ENCODE measurements around the gene CACNA2D3. TPM values are rescaled to one million over a fixed set of nuclear protein-coding genes. Genes with fewer than 3 reads are reported as not detected.
A peak's percentile ranks its signal among the peaks of the same experiment; 100 is the strongest.

CACNA2D3 gene
- total RNA-seq, 1 experiment from 2014 or later, result 1.6 TPM

DNA sequence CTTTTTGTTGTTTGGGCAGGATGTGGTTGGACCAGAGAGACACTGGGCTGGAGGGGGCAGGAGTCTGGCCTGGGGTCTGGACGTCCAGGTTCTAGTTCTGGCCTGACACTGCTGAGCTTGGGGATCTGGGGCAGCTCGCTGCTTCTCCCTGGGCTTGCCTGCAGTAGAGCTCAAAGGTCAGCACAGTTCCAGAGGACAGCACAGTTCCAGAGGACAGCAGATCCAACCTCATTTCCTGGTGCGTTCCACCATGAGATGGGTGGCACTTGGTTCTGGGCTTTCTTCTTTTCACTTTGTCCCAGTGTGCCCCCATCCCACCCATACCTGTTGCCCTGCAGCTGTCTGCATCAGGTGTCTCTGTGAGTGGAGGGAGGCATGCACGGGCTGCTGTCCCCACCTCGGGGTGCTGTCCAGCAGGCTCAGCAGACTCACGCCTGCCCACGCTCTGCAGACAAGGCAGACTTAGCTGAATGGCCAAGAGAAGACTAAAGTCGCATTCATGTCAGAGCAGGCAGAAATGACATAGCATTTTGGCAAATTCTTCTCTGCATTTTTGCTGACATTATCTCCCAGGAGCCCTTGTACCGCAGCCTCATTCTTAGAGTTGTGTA is 16.7 kb downstream of the CACNA2D3 start:
- Histone ChIP-seq H3K4me3 (ENCODE audit: insufficient read depth, low read depth, low read length) (no peak overlapping the region), H3K36me3 (replicated peaks; ENCODE audit: control insufficient read depth, insufficient read depth, low read length) (no peaks in the 10 kb centered on the region), H3K27me3 (ENCODE audit: control insufficient read depth, insufficient read depth, low read length) (no peaks in the 10 kb centered on the region)
- DNase-seq, result no peak

DNA sequence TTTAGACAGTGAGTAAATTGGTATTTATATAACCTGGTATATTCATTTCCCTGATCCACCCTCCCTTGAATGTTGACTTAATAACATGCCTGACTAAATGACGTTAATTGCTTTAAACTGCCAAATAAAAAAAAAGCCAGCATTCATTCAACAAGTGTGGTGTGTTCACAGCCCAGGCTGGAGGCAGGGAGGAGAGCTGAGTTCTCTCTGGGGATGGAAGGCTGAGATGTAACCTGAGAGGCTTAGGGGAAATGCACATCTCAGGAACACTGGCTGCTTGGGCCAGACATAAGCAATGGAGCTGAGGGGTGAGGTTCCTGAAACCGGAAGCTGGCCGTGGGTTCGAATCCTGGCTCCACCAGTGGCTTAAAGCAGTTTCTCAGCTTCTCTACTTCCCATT is 17.3 kb downstream of the CACNA2D3 start:
- Histone ChIP-seq H3K36me3 (replicated peaks; ENCODE audit: control insufficient read depth, insufficient read depth, low read length) (no peaks in the 10 kb centered on the region), H3K4me3 (ENCODE audit: insufficient read depth, low read depth, low read length) (no peak overlapping the region), H3K27me3 (ENCODE audit: control insufficient read depth, insufficient read depth, low read length) (no peaks in the 10 kb centered on the region)
- no peak for DNase-seq

DNA sequence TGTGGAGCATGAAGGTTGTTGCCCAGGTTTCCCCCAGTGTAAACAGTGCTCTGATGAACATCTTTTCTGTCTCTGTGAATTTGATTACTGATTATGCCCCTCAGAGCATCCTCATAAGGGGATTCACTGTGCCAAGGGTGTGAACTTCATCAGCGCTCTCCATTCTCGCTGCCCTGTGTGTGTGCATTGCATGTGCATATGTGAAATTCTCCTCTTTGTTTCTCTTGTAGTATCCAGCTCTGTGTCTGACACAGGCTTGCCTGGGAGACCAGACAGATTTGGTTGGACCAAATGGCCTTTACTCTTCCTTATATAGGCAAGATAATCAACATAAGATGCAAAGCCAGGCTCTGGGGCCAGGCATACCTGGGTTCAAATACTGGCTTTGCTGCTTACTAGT is 21.9 kb downstream of the CACNA2D3 start:
- Histone ChIP-seq H3K4me3 (ENCODE audit: insufficient read depth, low read depth, low read length) (no peak overlapping the region), H3K36me3 (replicated peaks; ENCODE audit: control insufficient read depth, insufficient read depth, low read length) (no peaks in the 10 kb centered on the region), H3K27me3 (ENCODE audit: control insufficient read depth, insufficient read depth, low read length) (no peaks in the 10 kb centered on the region)
- no peak for DNase-seq

DNA sequence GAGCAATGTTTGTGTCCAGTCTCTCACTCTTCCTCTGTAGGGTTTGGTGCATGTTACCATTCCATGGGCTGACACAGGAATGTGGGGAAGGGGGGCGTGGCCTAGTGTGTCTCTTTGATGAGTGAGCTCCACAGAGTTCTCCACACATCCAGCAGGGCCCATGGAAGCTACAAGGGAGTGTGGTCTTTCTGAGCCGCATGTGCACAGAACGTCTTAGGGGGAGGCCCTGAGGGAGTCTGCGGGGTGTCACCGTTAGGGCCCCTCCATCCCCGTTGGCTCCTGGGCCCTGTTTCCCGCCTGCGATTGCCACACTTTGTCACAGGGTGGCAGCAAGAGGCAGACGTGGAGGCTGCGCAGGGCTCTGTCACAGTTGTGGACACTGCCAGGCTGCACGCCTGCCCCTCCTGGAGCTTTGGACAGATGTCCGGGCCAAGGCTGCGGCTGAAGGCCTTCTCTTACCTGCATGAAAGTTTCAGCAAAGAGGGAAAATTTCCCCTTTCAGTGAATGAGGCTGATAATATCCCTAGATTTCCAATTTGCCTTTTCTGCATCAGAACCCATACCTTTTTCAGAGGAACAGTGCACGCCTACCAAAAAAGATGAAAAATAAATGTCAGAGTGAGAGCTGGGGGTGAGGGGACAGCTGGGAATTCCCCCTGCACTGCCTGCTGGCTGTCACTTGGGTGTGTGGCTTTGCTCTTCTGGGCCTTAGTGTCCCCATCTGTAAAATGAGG is 24.3 kb downstream of the CACNA2D3 start:
- Histone ChIP-seq H3K36me3 (replicated peaks; ENCODE audit: control insufficient read depth, insufficient read depth, low read length) (no peaks in the 10 kb centered on the region), H3K27me3 (ENCODE audit: control insufficient read depth, insufficient read depth, low read length) (no peaks in the 10 kb centered on the region), H3K4me3 (ENCODE audit: insufficient read depth, low read depth, low read length) (no peak overlapping the region)
- peak; percentile 86 for DNase-seq

DNA sequence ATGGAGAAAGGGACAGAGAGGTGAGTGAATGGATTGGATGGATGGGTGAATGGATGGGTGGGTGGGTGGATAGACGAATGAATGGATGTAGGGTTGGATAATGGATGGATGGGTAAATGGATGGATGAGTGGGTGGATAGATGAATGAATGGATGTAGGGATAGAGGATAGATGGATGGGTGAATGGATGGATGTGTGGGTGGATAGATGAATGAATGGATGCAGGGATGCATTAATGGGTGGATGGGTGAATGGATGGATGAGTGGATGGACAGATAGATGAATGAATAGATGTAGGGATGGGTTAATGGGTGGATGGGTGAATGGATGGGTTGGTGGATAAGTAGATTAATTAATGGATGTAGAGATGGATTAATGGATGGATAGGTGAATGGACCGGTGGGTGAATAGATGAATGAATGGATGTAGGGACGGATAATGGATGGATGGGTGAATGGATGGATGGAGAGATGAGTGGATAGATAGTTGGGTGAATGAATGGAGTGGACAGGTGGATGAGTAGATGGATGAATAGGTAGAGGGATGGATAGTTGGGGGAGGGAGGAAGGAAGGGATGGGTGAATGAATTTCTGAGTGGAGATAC is 28.6 kb downstream of the CACNA2D3 start:
- H3K4me3 ChIP-seq (ENCODE audit: insufficient read depth, low read depth, low read length), result no peak overlapping the region
- H3K27me3 ChIP-seq (ENCODE audit: control insufficient read depth, insufficient read depth, low read length), result no peaks in the 10 kb centered on the region
- H3K36me3 ChIP-seq (replicated peaks; ENCODE audit: control insufficient read depth, insufficient read depth, low read length), result no peaks in the 10 kb centered on the region
- no peak for DNase-seq

DNA sequence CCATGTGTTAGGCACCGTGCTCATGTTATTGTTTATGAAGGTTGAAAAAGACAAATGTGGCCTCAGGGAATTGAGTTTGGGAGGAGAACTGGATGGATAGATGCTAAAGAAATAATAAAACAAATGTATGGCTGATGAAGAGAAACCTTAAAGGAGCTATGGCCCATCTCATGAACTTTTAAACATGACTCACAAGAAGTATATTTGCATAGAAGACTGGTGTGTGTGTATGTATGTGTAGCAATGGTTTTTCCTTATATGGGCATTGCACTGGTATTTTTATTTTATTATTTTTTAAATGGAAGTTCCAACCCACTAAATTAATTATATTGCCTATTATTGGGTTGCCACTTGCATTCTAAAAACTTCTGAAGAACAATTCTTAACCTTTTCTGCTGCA is 31.1 kb downstream of the CACNA2D3 start:
- no peak overlapping the region for H3K4me3 ChIP-seq (ENCODE audit: insufficient read depth, low read depth, low read length)
- H3K36me3 ChIP-seq (replicated peaks; ENCODE audit: control insufficient read depth, insufficient read depth, low read length), result no peaks in the 10 kb centered on the region
- no peak for DNase-seq
- no peaks in the 10 kb centered on the region for H3K27me3 ChIP-seq (ENCODE audit: control insufficient read depth, insufficient read depth, low read length)

DNA sequence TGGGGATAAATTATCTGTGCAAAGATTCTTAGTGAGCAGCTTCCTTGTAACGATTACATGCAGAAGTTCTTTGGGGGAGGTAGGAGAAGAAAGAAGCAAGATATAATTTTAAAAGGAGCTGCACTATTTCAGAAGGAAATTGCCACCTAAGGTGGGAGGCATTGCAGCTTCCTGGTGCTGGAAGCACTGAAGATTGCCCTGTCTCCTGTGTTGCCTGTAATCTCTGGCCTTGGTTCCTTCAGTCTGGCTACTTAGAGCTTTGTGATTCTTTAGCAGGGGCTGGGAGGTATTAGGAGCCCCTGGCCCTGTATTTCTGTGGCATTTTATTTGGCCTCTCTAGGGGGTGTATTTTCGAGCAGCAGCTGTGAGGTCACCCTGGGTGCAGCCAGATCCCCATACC is 35.5 kb downstream of the CACNA2D3 start:
- DNase-seq, result no peak
- Histone ChIP-seq H3K27me3 (ENCODE audit: control insufficient read depth, insufficient read depth, low read length) (no peaks in the 10 kb centered on the region), H3K36me3 (replicated peaks; ENCODE audit: control insufficient read depth, insufficient read depth, low read length) (no peaks in the 10 kb centered on the region), H3K4me3 (ENCODE audit: insufficient read depth, low read depth, low read length) (no peak overlapping the region)

DNA sequence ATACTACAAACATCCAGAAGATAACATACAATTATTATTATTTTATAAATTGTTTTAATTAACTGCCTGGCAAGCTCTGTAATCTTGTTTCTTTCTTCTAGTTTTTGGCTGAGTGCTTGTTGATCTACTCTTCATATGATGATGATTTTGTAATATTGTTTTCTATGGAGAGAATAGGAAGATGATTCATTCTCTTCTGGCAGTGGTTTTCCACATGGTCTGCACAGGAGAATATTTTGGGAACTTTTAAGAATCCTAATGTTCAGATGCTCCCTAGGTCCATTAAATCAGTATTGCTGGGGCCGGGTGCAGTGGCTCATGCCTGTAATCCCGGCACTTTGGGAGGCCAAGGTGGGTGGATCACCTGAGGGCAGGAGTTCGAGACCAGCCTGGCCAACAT is 37.6 kb downstream of the CACNA2D3 start:
- Histone ChIP-seq H3K36me3 (replicated peaks; ENCODE audit: control insufficient read depth, insufficient read depth, low read length) (no peaks in the 10 kb centered on the region), H3K27me3 (ENCODE audit: control insufficient read depth, insufficient read depth, low read length) (no peaks in the 10 kb centered on the region), H3K4me3 (ENCODE audit: insufficient read depth, low read depth, low read length) (no peak overlapping the region)
- DNase-seq, result no peak

DNA sequence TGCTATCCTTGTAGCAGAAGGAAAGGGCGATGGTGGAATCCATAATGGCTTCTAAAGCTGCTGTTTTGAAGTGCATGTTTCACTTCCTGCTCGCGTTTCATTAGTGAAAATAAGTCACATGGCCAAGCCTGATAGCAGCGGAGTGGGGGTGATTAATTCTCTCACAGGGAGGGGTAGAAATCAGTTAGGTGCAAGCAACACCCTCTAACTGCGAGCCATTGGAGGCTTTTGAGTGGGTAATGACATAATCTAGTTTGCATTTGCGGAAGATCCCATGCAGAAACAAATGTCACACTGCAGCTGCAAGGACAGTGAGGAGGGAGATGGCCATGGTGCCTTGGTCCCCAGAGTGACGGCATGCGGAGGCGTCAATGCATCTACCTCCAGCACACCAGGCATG is 41.1 kb downstream of the CACNA2D3 start:
- Histone ChIP-seq H3K36me3 (replicated peaks; ENCODE audit: control insufficient read depth, insufficient read depth, low read length) (no peaks in the 10 kb centered on the region), H3K4me3 (ENCODE audit: insufficient read depth, low read depth, low read length) (no peak overlapping the region)
- DNase-seq, result no peak

DNA sequence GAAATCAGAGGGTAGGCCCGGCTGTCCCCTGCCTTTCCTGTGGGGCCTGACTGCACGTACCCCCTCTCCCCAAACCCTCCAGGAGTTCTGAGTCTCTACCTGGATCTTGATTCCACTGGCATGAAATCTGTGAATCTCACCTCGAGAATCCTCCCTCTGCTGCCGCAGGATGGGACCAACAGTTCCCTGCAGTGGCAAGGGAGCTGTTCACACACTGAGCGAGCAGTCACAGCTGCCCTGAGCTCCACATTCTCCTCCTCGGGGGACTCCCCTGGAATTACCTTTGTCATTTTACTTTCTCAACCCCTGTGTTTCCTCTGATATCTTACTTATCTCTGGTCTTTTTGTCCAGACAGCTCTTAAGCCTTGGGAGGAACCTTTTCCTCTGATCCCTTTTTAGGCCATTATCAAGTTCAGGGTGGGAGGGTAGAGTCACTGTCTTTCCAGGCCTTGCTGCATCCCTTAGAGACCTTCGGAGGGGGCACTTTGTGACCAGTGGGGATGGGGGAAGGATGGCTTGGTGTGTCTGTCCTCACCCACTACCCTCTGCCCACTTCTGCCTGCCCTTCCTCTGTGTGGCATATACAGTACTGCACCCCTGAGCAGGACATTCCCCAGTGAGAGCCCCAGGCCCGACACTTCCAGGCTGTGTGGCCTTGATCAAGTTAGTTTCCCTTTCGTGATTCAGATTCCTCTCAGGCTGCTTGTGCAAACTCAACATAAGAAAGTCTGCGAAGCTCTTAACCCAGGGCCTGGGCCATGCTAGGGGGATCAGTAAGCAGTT is 42.0 kb downstream of the CACNA2D3 start:
- no peaks in the 10 kb centered on the region for H3K36me3 ChIP-seq (replicated peaks; ENCODE audit: control insufficient read depth, insufficient read depth, low read length)
- H3K27me3 ChIP-seq (ENCODE audit: control insufficient read depth, insufficient read depth, low read length), result no peaks in the 10 kb centered on the region
- no peak overlapping the region for H3K4me3 ChIP-seq (ENCODE audit: insufficient read depth, low read depth, low read length)
- no peak for DNase-seq

More for the DNA sequence above, 41.1 kb downstream of the CACNA2D3 start:
- no peaks in the 10 kb centered on the region for H3K27me3 ChIP-seq (ENCODE audit: control insufficient read depth, insufficient read depth, low read length)

DNA sequence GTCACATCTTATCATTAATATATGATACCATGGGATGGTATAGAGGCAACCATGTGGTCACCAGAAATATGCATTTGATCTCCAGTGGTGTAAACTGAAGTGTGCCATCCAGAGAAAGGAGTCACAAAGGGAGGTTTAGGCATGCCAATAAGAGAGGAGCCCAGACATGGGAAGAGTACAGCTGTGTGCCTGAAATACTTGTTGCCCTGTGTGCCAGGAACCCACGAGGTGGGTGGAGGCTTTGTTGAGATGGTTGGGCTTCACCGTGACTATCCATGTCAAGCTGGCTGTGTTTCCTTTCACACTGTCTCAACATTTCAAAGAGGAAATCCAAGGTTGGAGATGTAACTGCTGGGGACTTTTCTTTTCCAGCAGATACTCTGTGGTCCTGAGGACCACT is 43.5 kb downstream of the CACNA2D3 start:
- DNase-seq, result no peak
- no peak overlapping the region for H3K4me3 ChIP-seq (ENCODE audit: insufficient read depth, low read depth, low read length)
- H3K36me3 ChIP-seq (replicated peaks; ENCODE audit: control insufficient read depth, insufficient read depth, low read length), result no peaks in the 10 kb centered on the region
- H3K27me3 ChIP-seq (ENCODE audit: control insufficient read depth, insufficient read depth, low read length), result no peaks in the 10 kb centered on the region

DNA sequence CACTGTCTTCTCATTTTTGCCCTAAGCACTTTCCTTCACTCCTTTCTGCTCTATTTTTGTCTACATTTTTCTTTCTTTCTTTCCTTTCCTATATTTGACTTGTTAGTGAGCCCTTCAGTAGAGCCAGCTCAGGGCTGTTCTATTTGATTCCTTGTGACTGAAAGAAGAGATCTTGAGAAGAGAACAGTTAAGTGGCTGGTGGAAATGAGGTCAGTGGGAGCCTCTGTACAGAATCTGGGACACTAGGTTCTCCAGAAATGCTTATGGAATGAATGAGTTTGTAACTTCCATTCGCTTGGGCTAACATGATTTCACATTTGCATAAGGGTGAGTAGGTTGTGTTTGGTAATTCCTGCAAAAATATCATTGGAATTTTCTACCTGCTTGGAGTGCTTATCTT is 45.6 kb downstream of the CACNA2D3 start:
- no peaks in the 10 kb centered on the region for H3K36me3 ChIP-seq (replicated peaks; ENCODE audit: control insufficient read depth, insufficient read depth, low read length)
- no peak overlapping the region for H3K4me3 ChIP-seq (ENCODE audit: insufficient read depth, low read depth, low read length)
- H3K27me3 ChIP-seq (ENCODE audit: control insufficient read depth, insufficient read depth, low read length), result no peaks in the 10 kb centered on the region
- DNase-seq, result no peak

DNA sequence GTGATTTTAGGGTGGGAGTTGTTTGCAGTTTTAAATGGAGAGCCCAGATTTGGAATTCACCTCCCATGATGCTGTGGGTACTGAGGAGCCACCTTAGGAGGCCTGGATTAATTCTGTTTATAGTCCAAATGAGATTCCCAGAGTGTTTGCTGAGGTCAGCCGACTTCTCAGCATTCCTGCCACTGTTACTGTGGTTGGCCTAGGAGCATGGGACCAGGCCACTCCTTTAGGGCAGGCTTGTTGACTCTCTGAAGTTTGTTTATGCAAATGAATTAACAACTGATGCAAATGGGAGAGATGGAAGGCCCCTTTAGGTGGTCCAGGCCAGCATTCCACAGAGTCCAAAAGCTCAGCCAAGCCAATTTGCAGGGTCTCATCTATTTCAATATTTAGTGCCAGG is 46.1 kb downstream of the CACNA2D3 start:
- H3K36me3 ChIP-seq (replicated peaks; ENCODE audit: control insufficient read depth, insufficient read depth, low read length), result no peaks in the 10 kb centered on the region
- H3K27me3 ChIP-seq (ENCODE audit: control insufficient read depth, insufficient read depth, low read length), result no peaks in the 10 kb centered on the region
- peak; percentile 42 for DNase-seq
- H3K4me3 ChIP-seq (ENCODE audit: insufficient read depth, low read depth, low read length), result no peak overlapping the region

DNA sequence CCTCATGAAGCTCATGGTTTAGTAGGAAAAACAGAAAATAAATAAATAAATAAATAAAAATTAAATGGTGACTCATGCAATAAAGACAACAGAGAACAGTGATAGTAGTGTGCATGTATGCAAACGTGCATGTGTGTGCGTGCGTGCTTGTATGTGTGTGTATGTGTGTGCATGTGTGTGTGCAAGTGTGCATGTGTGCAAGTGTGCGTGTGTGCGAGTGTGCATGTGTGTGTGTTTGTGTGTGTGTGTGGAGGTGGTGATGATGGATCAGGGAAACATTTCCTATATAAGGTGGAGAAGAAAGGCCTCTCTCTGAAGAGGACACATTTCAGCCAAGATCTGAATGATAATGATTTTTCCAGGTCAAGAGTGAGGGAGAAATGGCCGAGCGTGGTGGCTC is 47.2 kb downstream of the CACNA2D3 start:
- Histone ChIP-seq H3K4me3 (ENCODE audit: insufficient read depth, low read depth, low read length) (no peak overlapping the region), H3K36me3 (replicated peaks; ENCODE audit: control insufficient read depth, insufficient read depth, low read length) (no peaks in the 10 kb centered on the region), H3K27me3 (ENCODE audit: control insufficient read depth, insufficient read depth, low read length) (no peaks in the 10 kb centered on the region)
- no peak for DNase-seq

DNA sequence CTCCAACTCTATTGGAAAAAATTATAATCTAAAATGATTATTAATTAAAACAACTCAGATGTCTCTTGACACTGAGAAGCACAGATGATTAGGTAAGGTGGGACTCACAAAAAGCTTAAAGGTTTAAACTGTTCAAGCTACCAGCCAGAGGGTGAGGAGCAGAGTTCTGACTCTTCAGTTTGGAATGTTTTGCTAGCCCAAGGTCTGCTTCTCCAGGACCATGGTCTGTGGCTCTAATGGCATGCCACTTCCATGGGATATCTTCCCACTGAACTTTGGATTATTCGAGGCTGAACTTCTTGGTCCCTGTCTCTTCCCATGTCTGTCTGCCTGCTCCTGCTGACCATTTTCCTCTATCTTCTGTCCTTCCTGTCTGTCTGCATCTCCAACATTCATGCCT is 49.2 kb downstream of the CACNA2D3 start:
- no peaks in the 10 kb centered on the region for H3K36me3 ChIP-seq (replicated peaks; ENCODE audit: control insufficient read depth, insufficient read depth, low read length)
- DNase-seq, result no peak

More for the DNA sequence above, 49.2 kb downstream of the CACNA2D3 start:
- Histone ChIP-seq H3K4me3 (ENCODE audit: insufficient read depth, low read depth, low read length) (no peak overlapping the region), H3K27me3 (ENCODE audit: control insufficient read depth, insufficient read depth, low read length) (no peaks in the 10 kb centered on the region)

Measured in H7 (cell line).